SK-N-SH treated with all-trans-retinoic acid at 6 μM for 48 hours (cell line): ENCODE data around the gene STC2.

Source experiments
- CREB5 ChIP-seq: fragments of 250-450 bp; sonication (Bioruptor Pico); IDR thresholded peaks from 2 replicates; pipeline ENCODE4 v1.5.1; 2020; ENCODE audit warnings: low read depth, mild to moderate bottlenecking, moderate library complexity
- RARB ChIP-seq: fragments of 250-450 bp; sonication (Bioruptor Pico); IDR thresholded peaks from 2 replicates; pipeline ENCODE4 v1.8.0; 2021; ENCODE audit warnings: mild to moderate bottlenecking, moderate library complexity
- SNAI2 ChIP-seq: fragments of 250-450 bp; sonication (Bioruptor Pico); IDR thresholded peaks from 2 replicates; pipeline ENCODE4 v1.5.0; 2020; ENCODE audit warnings: mild to moderate bottlenecking, moderate library complexity
- ZFP30 ChIP-seq: fragments of 450-650 bp; formaldehyde crosslinking; IDR thresholded peaks from 2 replicates; pipeline ENCODE4 v1.5.0; 2022; ENCODE audit warnings: mild to moderate bottlenecking, moderate library complexity
- ZNF8 ChIP-seq: fragments of 450-650 bp; formaldehyde crosslinking; IDR thresholded peaks from 2 replicates; pipeline ENCODE4 v1.5.0; 2020; ENCODE audit warnings: mild to moderate bottlenecking, moderate library complexity

GRCh38 chr5:173282916-173283315 lies 45.3 kb downstream of the STC2 start:
- TF ChIP-seq ZFP30 (CRISPR knock-in tag) (no peak), RARB (CRISPR knock-in tag) (no peak), CREB5 (no peak), ZNF8 (no peak), SNAI2 (CRISPR knock-in tag) (no peak)
